DMS79 (cell line): Measurements from ENCODE around the gene RBM27.
"Not testable (repeated sequence)": the region's sequence is repeated elsewhere in the genome, so short reads cannot be mapped to it uniquely, and the experiment has no call there.

Experiments used
- DNase-seq: peaks from one replicate; lab custom pipeline; 2025; lab: John Stamatoyannopoulos, UW

The RBM27 gene

GRCh38 chr5:146208916-146209522 lies 5.6 kb downstream of the RBM27 start:
- no peak for DNase-seq

- DNase-seq, result no peak
Observed at GRCh38 chr5:146209714-146210113, 6.3 kb downstream of the RBM27 start.

DNA sequence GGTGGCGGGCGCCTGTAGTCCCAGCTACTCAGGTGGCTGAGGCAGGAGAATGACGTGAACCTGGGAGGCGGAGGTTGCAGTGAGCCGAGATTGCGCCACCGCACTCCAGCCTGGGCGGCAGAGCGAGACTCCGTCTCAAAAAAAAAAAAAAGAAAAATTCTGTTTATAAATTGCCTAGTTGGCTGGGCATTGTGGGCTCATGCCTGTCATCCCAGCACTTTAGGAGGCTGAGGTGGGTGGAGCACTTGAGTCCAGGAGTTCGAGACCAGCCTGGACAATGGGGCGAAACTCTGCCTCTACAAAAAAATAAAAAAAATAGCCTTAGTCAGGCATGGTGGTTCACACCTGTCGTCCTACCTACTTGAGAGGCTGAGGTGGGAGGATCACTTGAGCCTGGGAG lies 7.4 kb downstream of the RBM27 start:
- DNase-seq, result not testable (repeated sequence)

GRCh38 chr5:146213210-146213826 lies 9.9 kb downstream of the RBM27 start:
- DNase-seq, result peak; percentile 31

DNA sequence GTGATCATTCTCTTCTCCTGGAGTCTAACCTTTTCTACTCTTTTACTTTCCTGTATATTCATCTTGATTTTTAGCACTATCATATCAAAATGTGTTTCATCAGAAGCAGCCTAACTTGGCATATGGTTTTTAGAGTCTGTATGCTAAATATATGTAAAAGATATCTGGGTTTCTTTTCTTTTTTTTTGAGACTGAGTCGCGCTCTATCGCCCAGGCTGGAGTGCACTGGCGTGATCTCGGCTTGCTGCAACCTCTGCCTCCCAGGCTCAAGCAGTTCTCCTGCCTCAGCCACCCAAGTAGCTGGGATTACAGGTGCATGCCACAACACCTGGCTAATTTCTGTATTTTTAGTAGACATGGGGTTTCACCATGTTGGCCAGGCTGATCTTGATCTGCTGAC lies 11.5 kb downstream of the RBM27 start:
- not testable (repeated sequence) for DNase-seq

DNA sequence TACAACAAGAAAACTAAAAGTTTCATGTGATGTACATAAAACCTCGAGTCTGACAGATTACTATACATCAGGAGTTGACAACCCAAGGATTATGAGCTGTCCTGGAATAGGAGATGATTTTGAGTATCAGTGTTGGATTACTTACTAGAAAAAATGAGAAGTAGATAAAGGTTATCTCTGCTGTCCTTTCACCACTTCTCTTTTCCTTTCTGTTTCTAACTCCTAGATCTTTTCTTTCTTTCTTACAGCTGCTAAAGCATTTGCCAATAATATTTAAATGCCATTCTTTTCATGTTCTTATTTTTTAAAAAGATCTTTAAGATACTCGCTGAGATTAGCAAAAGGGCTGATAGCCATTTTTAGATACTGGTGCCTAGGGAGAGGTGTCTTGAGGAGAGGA lies 14.8 kb downstream of the RBM27 start:
- DNase-seq, result no peak

GRCh38 chr5:146219243-146219642 lies 15.8 kb downstream of the RBM27 start:
- no peak for DNase-seq

- no peak for DNase-seq
Observed at GRCh38 chr5:146221234-146221633, 17.8 kb downstream of the RBM27 start.

- no peak for DNase-seq
Observed at GRCh38 chr5:146222005-146222404, 18.6 kb downstream of the RBM27 start.

- DNase-seq, result no peak
Observed at GRCh38 chr5:146223179-146223578, 19.8 kb downstream of the RBM27 start.

GRCh38 chr5:146229222-146229621 lies 25.8 kb downstream of the RBM27 start:
- DNase-seq, result no peak

GRCh38 chr5:146232223-146232622 lies 28.8 kb downstream of the RBM27 start:
- no peak for DNase-seq

DNA sequence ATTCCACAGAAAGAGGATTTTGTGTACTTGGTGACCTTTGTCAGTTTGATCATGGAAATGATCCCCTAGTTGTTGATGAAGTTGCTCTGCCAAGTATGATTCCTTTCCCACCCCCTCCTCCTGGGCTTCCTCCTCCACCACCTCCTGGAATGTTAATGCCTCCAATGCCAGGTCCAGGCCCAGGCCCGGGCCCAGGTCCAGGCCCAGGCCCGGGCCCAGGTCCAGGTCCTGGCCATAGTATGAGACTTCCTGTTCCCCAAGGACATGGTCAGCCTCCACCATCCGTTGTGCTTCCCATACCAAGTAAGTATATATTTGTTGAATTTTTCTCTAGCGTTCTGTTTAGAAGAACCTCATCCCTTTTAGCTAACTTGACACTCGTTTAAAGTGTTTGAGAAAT lies 30.0 kb downstream of the RBM27 start:
- DNase-seq, result no peak

DNA sequence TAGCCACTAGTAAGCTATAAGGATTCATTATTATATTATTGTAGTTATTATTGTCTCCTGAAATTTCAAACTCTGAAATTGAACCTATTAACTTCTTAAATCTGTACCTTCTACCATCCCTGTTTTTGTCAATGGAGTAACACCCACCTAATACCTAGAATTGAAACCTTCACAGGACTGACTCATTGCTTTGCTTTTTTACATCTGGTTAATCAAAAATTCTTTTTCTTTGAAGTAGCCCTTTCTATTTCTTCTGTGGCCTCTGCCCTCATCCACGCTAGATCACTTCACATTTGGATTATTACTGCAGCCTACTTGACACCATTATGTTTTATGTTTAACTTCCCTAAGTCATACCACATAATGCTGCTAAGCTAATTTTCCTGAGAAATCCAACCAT lies 35.6 kb downstream of the RBM27 start:
- no peak for DNase-seq

- DNase-seq, result no peak
Observed at GRCh38 chr5:146240951-146241350, 37.5 kb downstream of the RBM27 start.

DNA sequence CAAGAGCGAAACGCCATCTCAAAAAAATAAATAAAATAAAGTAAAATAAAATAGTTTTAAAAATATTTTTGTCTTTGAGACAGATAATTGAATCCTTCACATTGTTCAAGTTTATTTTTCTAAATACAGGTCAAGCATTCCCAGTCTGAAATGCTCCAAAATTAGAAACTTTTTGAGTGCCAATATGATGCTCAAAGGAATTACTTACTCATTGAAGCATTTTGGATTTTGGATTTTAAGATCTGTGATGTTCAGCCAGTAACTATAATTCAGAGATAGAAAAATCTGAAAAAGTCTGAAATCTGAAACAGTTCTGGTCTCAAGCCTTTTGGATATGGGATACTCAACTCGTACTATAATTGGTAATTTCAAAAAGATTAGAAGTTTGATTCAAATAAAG lies 39.8 kb downstream of the RBM27 start:
- DNase-seq, result no peak

- no peak for DNase-seq
Observed at GRCh38 chr5:146248561-146248960, 45.2 kb downstream of the RBM27 start.

GRCh38 chr5:146249801-146250200 lies 46.4 kb downstream of the RBM27 start:
- no peak for DNase-seq
